HepG2 (cell line): ENCODE results near the gene DAZAP1. TPM values are rescaled to one million over a fixed set of nuclear protein-coding genes. Genes with fewer than 3 reads are reported as not detected.

Experiments used
- ATAC-seq: fragments of 200-7000 bp; cut with Tn5 transposase; 3 replicates; pipeline ENCODE4 v1.9.1; 2020; ENCODE audit warnings: mild to moderate bottlenecking, moderate library complexity
- BruUV-seq: library from RNA; stranded (reverse); fragments of 400-500 nt; replicated peaks from 2 replicates; lab custom pipeline; 2021; lab: Mats Ljungman, UMichigan
- CTCF ChIA-PET: fragments of 300-600 bp; formaldehyde crosslinking; extraction: SDS; loops from one replicate; lab custom pipeline; 2021; ENCODE audit warnings: low total read pairs, inconsistent platforms, low intra/inter-chr PET ratio; lab: Yijun Ruan, JAX
- POLR2A ChIA-PET: fragments of 350-600 bp; sonication (Branson Sonifier 250); formaldehyde crosslinking; loops from one replicate; lab custom pipeline; 2020; ENCODE audit warnings: antibody characterized with exemption, inconsistent platforms; lab: Yijun Ruan, JAX
- DNase-seq: peaks from one replicate; pipeline ENCODE4 v3.0.0-alpha.2; 2015; ENCODE audit warnings: low spot score
- FAIRE-seq: peaks from 3 replicates; lab custom pipeline; 2011; peaks lifted over from hg19 to GRCh38; lab: Jason Lieb, UNC
- H2AFZ ChIP-seq: one replicate; pipeline ENCODE4 v1.6.1; 2011; ENCODE audit warnings: low read length, inconsistent platforms
- H3K27ac ChIP-seq: fragments of 300-600 bp; 3 replicates; pipeline ENCODE4 v1.8.0; 2011; ENCODE audit warnings: mixed run types, mild to moderate bottlenecking, mixed read lengths, low read length, inconsistent platforms; ENCODE audit not compliant: insufficient read depth; ENCODE audit errors: extremely low read length
- H3K27me3 ChIP-seq, 2 experiments: fragments of 200-600 bp in 1 of 2; 2 replicates in 1 of 2; 3 replicates in 1 of 2; pipeline versions ENCODE4 v1.6.0 to v1.8.0; 2011; ENCODE audit warnings: low read length in 2 of 2, mild to moderate bottlenecking in 2 of 2, moderate library complexity in 2 of 2, inconsistent platforms in 1 of 2; ENCODE audit not compliant: insufficient read depth in 2 of 2, control insufficient read depth in 1 of 2
- H3K36me3 ChIP-seq, 2 experiments: fragments of 200-600 bp in 1 of 2; replicated peaks in 1 of 2; 2 replicates in 1 of 2; 3 replicates in 1 of 2; pipeline versions ENCODE4 v1.5.1 to v1.8.0; 2011; ENCODE audit warnings: low read length in 2 of 2, inconsistent platforms in 1 of 2; ENCODE audit not compliant: insufficient read depth in 2 of 2, control insufficient read depth in 1 of 2
- H3K4me1 ChIP-seq: 2 replicates; pipeline ENCODE4 v1.5.1; 2012; ENCODE audit warnings: low read length, inconsistent platforms; ENCODE audit not compliant: insufficient read depth
- H3K4me2 ChIP-seq: 2 replicates; pipeline ENCODE4 v1.6.0; 2011; ENCODE audit warnings: low read depth, low read length, inconsistent platforms
- H3K4me3 ChIP-seq, 3 experiments: fragments of 200-600 bp in 1 of 3; sonication (generic), shearing (Covaris generic) in 1 of 3; replicated peaks in 1 of 3; 2 replicates each; pipeline ENCODE4 v1.5.1; 2011 to 2016; ENCODE audit warnings: low read length in 3 of 3, inconsistent platforms in 2 of 3, low read depth in 2 of 3, mild to moderate bottlenecking in 2 of 3, control low read depth in 1 of 3, mixed read lengths in 1 of 3; ENCODE audit not compliant: insufficient read depth in 1 of 3
- H3K79me2 ChIP-seq: one replicate; pipeline ENCODE4 v1.6.1; 2011; ENCODE audit warnings: low read length, inconsistent platforms; ENCODE audit not compliant: insufficient read depth
- H3K9ac ChIP-seq: 2 replicates; pipeline ENCODE4 v1.6.0; 2011; ENCODE audit warnings: mild to moderate bottlenecking, low read depth, low read length, inconsistent platforms; ENCODE audit not compliant: insufficient read depth
- H3K9me3 ChIP-seq: 2 replicates; pipeline ENCODE4 v1.5.1; 2012; ENCODE audit warnings: mild to moderate bottlenecking, low read length
- H4K20me1 ChIP-seq: 2 replicates; pipeline ENCODE4 v1.6.0; 2011; ENCODE audit warnings: inconsistent platforms, mild to moderate bottlenecking, low read length, moderate library complexity; ENCODE audit not compliant: insufficient read depth
- MED8 ChIP-seq: sonication (generic); formaldehyde crosslinking; IDR thresholded peaks from 2 replicates; pipeline ENCODE4 v1.8.1; 2023; ENCODE audit warnings: mild to moderate bottlenecking, missing genetic modification reagents; ENCODE audit not compliant: insufficient replicate concordance
- MTF2 ChIP-seq: sonication (generic); formaldehyde crosslinking; IDR thresholded peaks from 2 replicates; pipeline ENCODE4 v1.5.0; 2020; ENCODE audit warnings: missing genetic modification reagents, borderline replicate concordance
- ZNF484 ChIP-seq: sonication (generic); formaldehyde crosslinking; IDR thresholded peaks from 2 replicates; pipeline ENCODE4 v1.5.1; 2020; ENCODE audit warnings: mild to moderate bottlenecking, low read depth, missing genetic modification reagents, borderline replicate concordance
- ZNF776 ChIP-seq: sonication (generic); formaldehyde crosslinking; IDR thresholded peaks from 2 replicates; pipeline ENCODE4 v1.4.0; 2020; ENCODE audit warnings: mild to moderate bottlenecking, missing genetic modification reagents
- ZSCAN22 ChIP-seq: sonication (generic); formaldehyde crosslinking; IDR thresholded peaks from 2 replicates; pipeline ENCODE4 v1.4.0; 2020; ENCODE audit warnings: mild to moderate bottlenecking, missing genetic modification reagents
- WGBS: methylation state at CpG from one replicate; pipeline ENCODE4 v1.1.6; 2017; ENCODE audit warnings: low lambda C conversion rate; 5-methylcytosine and 5-hydroxymethylcytosine counted together
- in situ Hi-C: cut with HindIII; loops from 2 replicates; pipeline ENCODE4 v1.10.0; 2017; ENCODE audit warnings: low pct_unique_long_range_greater_than_20kb; ENCODE audit not compliant: extremely low pct_ligation_motif_present
- intact Hi-C: fragments of 100-400 bp; cut with micrococcal nuclease; formaldehyde crosslinking; loops from one replicate; pipeline ENCODE4 v1.10.0; 2022; ENCODE audit not compliant: unreplicated experiment
- polyA plus RNA-seq, 8 experiments: library from polyadenylated mRNA; depleted of rRNA in 3 of 8; stranded (reverse) in 7 of 8; unstranded in 1 of 8; fragments of >200 nt; fragmentation: Illumina TruSeq in 4 of 8; extraction: Trizol in 4 of 8; gene quantifications; 2 replicates each; pipeline versions ENCODE4 v1.2.1 to v1.2.3, GENCODE V29; 2011 to 2016; ENCODE audit warnings: low read depth in 4 of 8, missing spikeins in 1 of 8, mixed read lengths in 1 of 8; ENCODE audit not compliant: insufficient read depth in 1 of 8
- total RNA-seq, 5 experiments: library from RNA; depleted of rRNA; stranded (reverse); fragments of >200 nt; fragmentation: Illumina TruSeq; extraction: Trizol; gene quantifications; 2 replicates each; pipeline ENCODE4 v1.2.3, GENCODE V29; 2016; ENCODE audit warnings: low read depth in 1 of 5
- TF ChIP-seq, protein P1 (sequence below): fragments of 450-650 bp; IDR thresholded peaks from 2 replicates; pipeline ENCODE4 v1.6.1; 2016
- TF ChIP-seq, protein P2 (sequence below): sonication (generic); formaldehyde crosslinking; IDR thresholded peaks from 2 replicates; pipeline ENCODE4 v1.5.0; 2020; ENCODE audit warnings: mild to moderate bottlenecking, missing genetic modification reagents, borderline replicate concordance

Gene DAZAP1
- total and polyA plus RNA-seq, 2 of the 13 experiments (the other 11 are each of a cell fraction or from before 2014, with no cell fraction given): 63.3 to 79.2 TPM

DNA sequence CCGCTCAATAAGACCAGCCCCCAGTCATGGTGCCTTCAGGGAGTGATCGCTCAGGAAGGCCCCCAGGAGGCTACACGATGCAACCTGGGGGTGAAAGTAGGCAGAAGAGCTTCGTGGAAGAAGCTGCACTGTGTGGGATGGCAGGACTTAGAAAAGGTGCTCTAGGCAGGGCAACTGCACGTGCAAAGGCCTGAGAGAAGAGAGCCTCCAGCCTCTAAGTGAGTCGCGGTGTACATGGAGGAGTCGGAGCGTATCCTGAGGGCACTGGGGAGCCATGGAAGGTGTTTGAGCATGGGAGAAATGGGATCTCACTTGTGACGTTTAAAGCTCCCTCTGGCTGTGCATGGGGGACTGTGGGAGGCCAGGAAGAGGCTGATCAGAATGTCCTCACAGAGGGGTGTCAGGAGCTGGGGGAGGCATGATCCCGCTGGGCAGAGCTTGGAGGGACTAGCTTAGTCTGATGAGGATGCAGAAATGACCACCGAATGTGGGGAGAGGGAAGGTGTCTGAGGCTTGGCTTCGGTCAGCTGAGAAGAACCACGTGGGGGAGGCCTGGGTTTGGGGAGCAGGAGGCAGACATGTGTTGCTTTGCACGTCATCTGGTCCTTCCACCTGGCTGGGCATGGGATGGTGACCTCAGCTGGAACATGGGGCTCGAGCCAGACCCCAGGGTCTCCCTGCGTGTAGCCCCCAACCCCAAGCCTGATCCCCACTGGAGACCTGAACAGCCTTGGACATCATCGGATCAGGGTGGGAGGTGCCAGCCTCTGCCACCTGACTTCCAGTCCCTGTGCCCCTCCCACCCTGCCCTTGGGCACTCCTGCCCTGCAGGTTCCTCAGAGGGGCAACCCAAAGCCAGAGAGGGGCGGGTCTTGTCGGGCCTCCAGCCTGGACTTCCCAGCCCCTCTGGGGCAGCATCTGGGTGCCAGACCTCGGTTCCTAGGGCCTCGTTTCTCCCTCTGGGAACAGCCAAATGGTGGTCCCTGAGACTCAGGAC, 43.6 kb downstream of the DAZAP1 start (continued):
- TF ChIP-seq, protein P1, sequence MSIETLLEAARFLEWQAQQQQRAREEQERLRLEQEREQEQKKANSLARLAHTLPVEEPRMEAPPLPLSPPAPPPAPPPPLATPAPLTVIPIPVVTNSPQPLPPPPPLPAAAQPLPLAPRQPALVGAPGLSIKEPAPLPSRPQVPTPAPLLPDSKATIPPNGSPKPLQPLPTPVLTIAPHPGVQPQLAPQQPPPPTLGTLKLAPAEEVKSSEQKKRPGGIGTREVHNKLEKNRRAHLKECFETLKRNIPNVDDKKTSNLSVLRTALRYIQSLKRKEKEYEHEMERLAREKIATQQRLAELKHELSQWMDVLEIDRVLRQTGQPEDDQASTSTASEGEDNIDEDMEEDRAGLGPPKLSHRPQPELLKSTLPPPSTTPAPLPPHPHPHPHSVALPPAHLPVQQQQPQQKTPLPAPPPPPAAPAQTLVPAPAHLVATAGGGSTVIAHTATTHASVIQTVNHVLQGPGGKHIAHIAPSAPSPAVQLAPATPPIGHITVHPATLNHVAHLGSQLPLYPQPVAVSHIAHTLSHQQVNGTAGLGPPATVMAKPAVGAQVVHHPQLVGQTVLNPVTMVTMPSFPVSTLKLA: peak; percentile 76
- TF ChIP-seq, all 625 proteins: peak for 3

DNA sequence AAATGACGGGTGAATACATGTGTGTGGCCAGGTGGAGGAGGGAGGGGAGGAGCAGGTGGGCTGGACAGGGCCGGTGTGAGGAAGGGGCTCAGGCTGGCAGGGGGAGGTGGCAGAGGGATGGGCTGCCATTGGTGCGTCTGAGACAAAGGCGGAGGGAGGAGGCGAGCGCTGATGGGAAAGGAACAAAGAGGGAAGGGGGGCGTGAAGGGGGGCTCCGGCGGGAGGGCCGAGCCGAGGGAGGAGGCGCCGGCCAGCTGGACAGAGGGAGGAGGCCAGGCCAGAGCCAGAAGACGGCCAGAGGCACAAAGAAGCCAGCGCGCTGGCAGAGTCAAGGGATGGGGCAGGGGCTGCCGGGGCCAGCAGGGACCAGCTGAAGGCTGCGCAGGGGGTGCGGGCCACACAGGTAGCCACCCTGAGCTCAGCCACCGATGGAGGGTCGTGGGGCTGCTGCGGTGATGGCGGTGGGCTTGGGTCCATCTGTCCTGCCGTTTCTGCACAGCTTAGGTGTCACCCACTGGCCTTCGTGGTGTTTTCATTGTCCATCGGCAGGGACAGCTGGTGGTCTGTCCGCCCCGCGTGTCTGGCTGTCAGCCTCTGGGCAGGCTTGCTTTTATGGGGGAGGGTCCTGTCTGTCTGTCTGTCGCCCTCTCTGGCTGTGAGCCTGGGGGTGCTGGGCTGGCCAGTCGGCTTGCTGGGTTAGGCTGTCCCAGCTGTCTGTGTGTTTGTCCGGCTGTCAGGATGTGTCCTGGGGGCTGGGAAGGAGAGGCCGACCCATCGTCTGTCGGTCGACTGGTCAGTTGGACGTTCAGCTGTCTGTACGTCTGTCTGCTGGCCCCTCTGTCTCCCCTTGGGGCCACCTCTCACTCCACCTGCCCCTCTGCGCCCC, 44.8 kb downstream of the DAZAP1 start:
- DNase-seq (no peak), ATAC-seq (no peak), FAIRE-seq (no peak)
- TF ChIP-seq, protein P2, sequence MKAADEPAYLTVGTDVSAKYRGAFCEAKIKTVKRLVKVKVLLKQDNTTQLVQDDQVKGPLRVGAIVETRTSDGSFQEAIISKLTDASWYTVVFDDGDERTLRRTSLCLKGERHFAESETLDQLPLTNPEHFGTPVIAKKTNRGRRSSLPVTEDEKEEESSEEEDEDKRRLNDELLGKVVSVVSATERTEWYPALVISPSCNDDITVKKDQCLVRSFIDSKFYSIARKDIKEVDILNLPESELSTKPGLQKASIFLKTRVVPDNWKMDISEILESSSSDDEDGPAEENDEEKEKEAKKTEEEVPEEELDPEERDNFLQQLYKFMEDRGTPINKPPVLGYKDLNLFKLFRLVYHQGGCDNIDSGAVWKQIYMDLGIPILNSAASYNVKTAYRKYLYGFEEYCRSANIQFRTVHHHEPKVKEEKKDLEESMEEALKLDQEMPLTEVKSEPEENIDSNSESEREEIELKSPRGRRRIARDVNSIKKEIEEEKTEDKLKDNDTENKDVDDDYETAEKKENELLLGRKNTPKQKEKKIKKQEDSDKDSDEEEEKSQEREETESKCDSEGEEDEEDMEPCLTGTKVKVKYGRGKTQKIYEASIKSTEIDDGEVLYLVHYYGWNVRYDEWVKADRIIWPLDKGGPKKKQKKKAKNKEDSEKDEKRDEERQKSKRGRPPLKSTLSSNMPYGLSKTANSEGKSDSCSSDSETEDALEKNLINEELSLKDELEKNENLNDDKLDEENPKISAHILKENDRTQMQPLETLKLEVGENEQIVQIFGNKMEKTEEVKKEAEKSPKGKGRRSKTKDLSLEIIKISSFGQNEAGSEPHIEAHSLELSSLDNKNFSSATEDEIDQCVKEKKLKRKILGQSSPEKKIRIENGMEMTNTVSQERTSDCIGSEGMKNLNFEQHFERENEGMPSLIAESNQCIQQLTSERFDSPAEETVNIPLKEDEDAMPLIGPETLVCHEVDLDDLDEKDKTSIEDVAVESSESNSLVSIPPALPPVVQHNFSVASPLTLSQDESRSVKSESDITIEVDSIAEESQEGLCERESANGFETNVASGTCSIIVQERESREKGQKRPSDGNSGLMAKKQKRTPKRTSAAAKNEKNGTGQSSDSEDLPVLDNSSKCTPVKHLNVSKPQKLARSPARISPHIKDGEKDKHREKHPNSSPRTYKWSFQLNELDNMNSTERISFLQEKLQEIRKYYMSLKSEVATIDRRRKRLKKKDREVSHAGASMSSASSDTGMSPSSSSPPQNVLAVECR (CRISPR knock-in tag): 0 out of 2 replicates have a peak, but pooled peaks have one; percentile 31
- peak; percentile 91 for TF ChIP-seq ZSCAN22
- TF ChIP-seq ZNF484 (CRISPR knock-in tag): no peak
- no peak for TF ChIP-seq MED8 (CRISPR knock-in tag)
- peak; percentile 85; the same call in 1 of the 2 replicates for TF ChIP-seq MTF2 (CRISPR knock-in tag)
- peak; percentile 49; the same call in 1 of the 2 replicates for TF ChIP-seq ZNF776 (CRISPR knock-in tag)
- Histone ChIP-seq H2AFZ (no peak overlapping the region), H3K36me3 (no peaks in the 10 kb centered on the region), H3K4me3 (no peak overlapping the region), H3K27ac (no peak overlapping the region), H3K27me3 (peaks cover 14 to 76% of the 10 kb centered on the region in 2 experiments), H3K9me3 (no peaks in the 10 kb centered on the region), H3K4me2 (no peak overlapping the region), H3K9ac (no peak overlapping the region), H3K79me2 (no peaks in the 10 kb centered on the region), H4K20me1 (peaks cover 12% of the 10 kb centered on the region; the same call in 1 of the 2 replicates), H3K4me1 (peaks cover 44% of the 10 kb centered on the region)
- intact Hi-C loops: no loop called here
- CTCF ChIA-PET: no interaction called here
- POLR2A ChIA-PET: interaction anchor here (4.0 kb wide), 1 partner anchor 40 kb away, joined by 34 read pairs; the partner anchor contains the start of gene REEP6
- BruUV-seq: no TSS peak
- WGBS: 29% methylated on average over 21 of the region's 39 CpGs
- in situ Hi-C loops: no loop called here
